HEK293 (cell line): ENCODE measurements around the gene DSTN.

Experiments
- CTCF ChIP-seq: fragments of 450-650 bp; formaldehyde crosslinking; IDR thresholded peaks from 2 replicates; pipeline ENCODE4 v1.5.1; 2016; ENCODE audit warnings: missing biosample characterization, missing genetic modification characterization
- PRDM1 ChIP-seq: fragments of 450-650 bp; formaldehyde crosslinking; IDR thresholded peaks from 2 replicates; pipeline ENCODE4; 2016; ENCODE audit warnings: missing biosample characterization, missing genetic modification characterization
- ZNF112 ChIP-seq: fragments of 450-650 bp; formaldehyde crosslinking; IDR thresholded peaks from 2 replicates; pipeline ENCODE4 v1.5.0; 2017; ENCODE audit warnings: missing biosample characterization, missing genetic modification characterization
- ZNF138 ChIP-seq: fragments of 450-650 bp; formaldehyde crosslinking; IDR thresholded peaks from 2 replicates; pipeline ENCODE4 v1.5.1; 2016; ENCODE audit warnings: missing biosample characterization, missing genetic modification characterization, borderline replicate concordance
- ZNF174 ChIP-seq: fragments of 450-650 bp; formaldehyde crosslinking; IDR thresholded peaks from 2 replicates; pipeline ENCODE4 v1.5.0; 2017; ENCODE audit warnings: missing biosample characterization, mild to moderate bottlenecking, missing genetic modification characterization
- ZNF302 ChIP-seq: fragments of 450-650 bp; formaldehyde crosslinking; IDR thresholded peaks from 2 replicates; pipeline ENCODE4 v1.5.1; 2016; ENCODE audit warnings: missing biosample characterization, missing genetic modification characterization, low read depth
- ZNF513 ChIP-seq: fragments of 450-650 bp; IDR thresholded peaks from 2 replicates; pipeline ENCODE4 v1.5.1; 2018; ENCODE audit warnings: missing biosample characterization, missing genetic modification characterization
- ZNF776 ChIP-seq: fragments of 450-650 bp; formaldehyde crosslinking; IDR thresholded peaks from 2 replicates; pipeline ENCODE4 v1.5.0; 2017; ENCODE audit warnings: missing biosample characterization, missing genetic modification characterization, borderline replicate concordance
- TF ChIP-seq, protein P1 (sequence below): fragments of 450-650 bp; formaldehyde crosslinking; IDR thresholded peaks from 2 replicates; pipeline ENCODE4 v1.5.1; 2016; ENCODE audit warnings: missing biosample characterization, missing genetic modification characterization
- TF ChIP-seq, protein P2 (sequence below): fragments of 450-650 bp; formaldehyde crosslinking; IDR thresholded peaks from 2 replicates; pipeline ENCODE4 v1.5.1; 2017; ENCODE audit warnings: missing biosample characterization, mild to moderate bottlenecking, missing genetic modification characterization, moderate library complexity

- TF ChIP-seq CTCF (tag by site-specific recombination) (no peak), ZNF138 (tag by site-specific recombination) (no peak), ZNF302 (tag by site-specific recombination) (no peak), ZNF776 (no peak), ZNF513 (no peak), ZNF174 (no peak), PRDM1 (tag by site-specific recombination) (no peak), ZNF112 (tag by site-specific recombination) (no peak)
- TF ChIP-seq, protein P1, sequence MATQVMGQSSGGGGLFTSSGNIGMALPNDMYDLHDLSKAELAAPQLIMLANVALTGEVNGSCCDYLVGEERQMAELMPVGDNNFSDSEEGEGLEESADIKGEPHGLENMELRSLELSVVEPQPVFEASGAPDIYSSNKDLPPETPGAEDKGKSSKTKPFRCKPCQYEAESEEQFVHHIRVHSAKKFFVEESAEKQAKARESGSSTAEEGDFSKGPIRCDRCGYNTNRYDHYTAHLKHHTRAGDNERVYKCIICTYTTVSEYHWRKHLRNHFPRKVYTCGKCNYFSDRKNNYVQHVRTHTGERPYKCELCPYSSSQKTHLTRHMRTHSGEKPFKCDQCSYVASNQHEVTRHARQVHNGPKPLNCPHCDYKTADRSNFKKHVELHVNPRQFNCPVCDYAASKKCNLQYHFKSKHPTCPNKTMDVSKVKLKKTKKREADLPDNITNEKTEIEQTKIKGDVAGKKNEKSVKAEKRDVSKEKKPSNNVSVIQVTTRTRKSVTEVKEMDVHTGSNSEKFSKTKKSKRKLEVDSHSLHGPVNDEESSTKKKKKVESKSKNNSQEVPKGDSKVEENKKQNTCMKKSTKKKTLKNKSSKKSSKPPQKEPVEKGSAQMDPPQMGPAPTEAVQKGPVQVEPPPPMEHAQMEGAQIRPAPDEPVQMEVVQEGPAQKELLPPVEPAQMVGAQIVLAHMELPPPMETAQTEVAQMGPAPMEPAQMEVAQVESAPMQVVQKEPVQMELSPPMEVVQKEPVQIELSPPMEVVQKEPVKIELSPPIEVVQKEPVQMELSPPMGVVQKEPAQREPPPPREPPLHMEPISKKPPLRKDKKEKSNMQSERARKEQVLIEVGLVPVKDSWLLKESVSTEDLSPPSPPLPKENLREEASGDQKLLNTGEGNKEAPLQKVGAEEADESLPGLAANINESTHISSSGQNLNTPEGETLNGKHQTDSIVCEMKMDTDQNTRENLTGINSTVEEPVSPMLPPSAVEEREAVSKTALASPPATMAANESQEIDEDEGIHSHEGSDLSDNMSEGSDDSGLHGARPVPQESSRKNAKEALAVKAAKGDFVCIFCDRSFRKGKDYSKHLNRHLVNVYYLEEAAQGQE (tag by site-specific recombination) = no peak
- TF ChIP-seq, protein P2, sequence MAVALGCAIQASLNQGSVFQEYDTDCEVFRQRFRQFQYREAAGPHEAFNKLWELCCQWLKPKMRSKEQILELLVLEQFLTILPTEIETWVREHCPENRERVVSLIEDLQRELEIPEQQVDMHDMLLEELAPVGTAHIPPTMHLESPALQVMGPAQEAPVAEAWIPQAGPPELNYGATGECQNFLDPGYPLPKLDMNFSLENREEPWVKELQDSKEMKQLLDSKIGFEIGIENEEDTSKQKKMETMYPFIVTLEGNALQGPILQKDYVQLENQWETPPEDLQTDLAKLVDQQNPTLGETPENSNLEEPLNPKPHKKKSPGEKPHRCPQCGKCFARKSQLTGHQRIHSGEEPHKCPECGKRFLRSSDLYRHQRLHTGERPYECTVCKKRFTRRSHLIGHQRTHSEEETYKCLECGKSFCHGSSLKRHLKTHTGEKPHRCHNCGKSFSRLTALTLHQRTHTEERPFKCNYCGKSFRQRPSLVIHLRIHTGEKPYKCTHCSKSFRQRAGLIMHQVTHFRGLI (tag by site-specific recombination) = no peak
Measured at GRCh38 chr20:17524560-17524959, 45.3 kb upstream of the DSTN start.
